Caco-2 (cell line): Measurements from ENCODE around the gene TM4SF5. TPM values are rescaled to one million over a fixed set of nuclear protein-coding genes. Genes with fewer than 3 reads are reported as not detected.

Source experiments
- BruUV-seq: library from RNA; stranded (reverse); fragments of 400-500 nt; replicated peaks from 2 replicates; lab custom pipeline; 2021; lab: Mats Ljungman, UMichigan
- CTCF ChIA-PET: fragments of 300-600 bp; sonication (Branson Sonifier 250); formaldehyde crosslinking; loops from one replicate; lab custom pipeline; 2022; ENCODE audit warnings: antibody characterized with exemption; lab: Charles Lee
- POLR2A ChIA-PET: fragments of 300-600 bp; sonication (Branson Sonifier 250); formaldehyde crosslinking; loops from one replicate; lab custom pipeline; 2022; ENCODE audit warnings: antibody characterized with exemption; lab: Charles Lee
- DNase-seq, 2 experiments: peaks; one replicate each; pipeline versions ENCODE4 v3.0.0 to v3.0.0-alpha.2; 2020 to 2022
- H3K27me3 ChIP-seq: replicated peaks from 2 replicates; pipeline ENCODE4 v1.6.0; 2011; ENCODE audit warnings: low read length; ENCODE audit not compliant: control insufficient read depth, insufficient read depth
- H3K36me3 ChIP-seq: 2 replicates; pipeline ENCODE4 v1.5.1; 2011; ENCODE audit warnings: low read length; ENCODE audit not compliant: control insufficient read depth, insufficient read depth
- H3K4me1 ChIP-seq: fragments of 250-450 bp; sonication (Bioruptor Pico); 2 replicates; pipeline ENCODE4 v1.5.1; 2020; ENCODE audit warnings: mild to moderate bottlenecking
- H3K4me3 ChIP-seq: 2 replicates; pipeline ENCODE4 v1.5.1; 2011; ENCODE audit warnings: low read depth, mild to moderate bottlenecking, control low read depth, low read length
- H3K9me3 ChIP-seq: fragments of 250-450 bp; sonication (Bioruptor Pico); 2 replicates; pipeline ENCODE4 v1.5.1; 2020; ENCODE audit warnings: mild to moderate bottlenecking, moderate library complexity
- H3K27ac Mint-ChIP-seq: one replicate; pipeline ENCODE4 v1.8.0; 2022; ENCODE audit warnings: mixed read lengths; ENCODE audit not compliant: unreplicated experiment
- H3K27me3 Mint-ChIP-seq: one replicate; pipeline ENCODE4 v1.8.0; 2022; ENCODE audit warnings: mixed read lengths; ENCODE audit not compliant: insufficient read depth, unreplicated experiment
- H3K36me3 Mint-ChIP-seq: one replicate; pipeline ENCODE4 v1.8.0; 2022; ENCODE audit warnings: mild to moderate bottlenecking, mixed read lengths; ENCODE audit not compliant: insufficient read depth, unreplicated experiment
- H3K4me1 Mint-ChIP-seq: one replicate; pipeline ENCODE4 v1.8.0; 2022; ENCODE audit warnings: low read depth, mixed read lengths; ENCODE audit not compliant: unreplicated experiment
- H3K4me3 Mint-ChIP-seq: one replicate; pipeline ENCODE4 v1.8.0; 2022; ENCODE audit warnings: mild to moderate bottlenecking, moderate library complexity, mixed read lengths; ENCODE audit not compliant: unreplicated experiment
- H3K9me3 Mint-ChIP-seq: one replicate; pipeline ENCODE4 v1.8.0; 2022; ENCODE audit warnings: mixed read lengths; ENCODE audit not compliant: unreplicated experiment
- CTCF ChIP-seq, 2 experiments: fragments of 200-600 bp in 1 of 2; IDR thresholded peaks; 1 replicate in 1 of 2; 2 replicates in 1 of 2; pipeline versions ENCODE4 v1.5.1 to v1.8.0; 2011 to 2022; ENCODE audit warnings: antibody characterized with exemption in 1 of 2, control low read depth in 1 of 2, inconsistent platforms in 1 of 2, low read depth in 1 of 2, low read length in 1 of 2, mild to moderate bottlenecking in 1 of 2, moderate library complexity in 1 of 2; ENCODE audit not compliant: insufficient read depth in 1 of 2, severe bottlenecking in 1 of 2, unreplicated experiment in 1 of 2
- intact Hi-C: fragments of 100-400 bp; cut with micrococcal nuclease; formaldehyde crosslinking; loops from one replicate; pipeline ENCODE4 v1.10.0; 2022; ENCODE audit not compliant: unreplicated experiment
- total RNA-seq: library from RNA; stranded (reverse); gene quantifications from 2 replicates; pipeline ENCODE4 v1.2.3, GENCODE V29; 2022

The TM4SF5 gene
- total RNA-seq, 1 experiment from 2014 or later = 9.9 TPM

- CTCF ChIA-PET = interaction anchor here (0.6 to 4.0 kb wide), 11 partner anchors 11 to 369 kb away, joined by 3 to 31 read pairs (median 9); partner anchors contain the start of genes ARRB2, MED11, PLD2 and SPAG7
- intact Hi-C loops = loop anchor here (1.0 kb wide), 1 partner anchor 59 kb away; the partner anchor contains the start of gene MED11
- H3K4me3 Mint-ChIP-seq = peak overlapping the region; percentile 90
- H3K27ac Mint-ChIP-seq = peak overlapping the region; percentile 86
- no peaks in the 10 kb centered on the region for H3K9me3 ChIP-seq
- peaks cover 15% of the 10 kb centered on the region for H3K36me3 Mint-ChIP-seq
- H3K36me3 ChIP-seq = no peaks in the 10 kb centered on the region
- no peaks in the 10 kb centered on the region for H3K9me3 Mint-ChIP-seq
- POLR2A ChIA-PET = interaction anchor here (0.5 to 1.5 kb wide), 9 partner anchors 17 to 180 kb away, joined by 3 to 7 read pairs (median 3); partner anchors contain the start of gene ARRB2
- H3K4me1 Mint-ChIP-seq = peaks cover 6% of the 10 kb centered on the region
- H3K27me3 Mint-ChIP-seq = no peaks in the 10 kb centered on the region
- DNase-seq = peak; percentile 77 to 87
- H3K4me1 ChIP-seq = peaks cover 10% of the 10 kb centered on the region
- no peaks in the 10 kb centered on the region for H3K27me3 ChIP-seq
- peak; percentile 45 to 54 for TF ChIP-seq CTCF (IDR thresholded peaks at IDR 0.05; ENCODE audit: insufficient read depth in 1 of 2, low read depth in 1 of 2, low read length in 1 of 2, severe bottlenecking in 1 of 2, unreplicated experiment in 1 of 2)
- no TSS peak for BruUV-seq
- H3K4me3 ChIP-seq = peak overlapping the region; percentile 70
These were observed 18.4 kb downstream of the TM4SF5 start for GRCh38 chr17:4789951-4790704.

GRCh38 chr17:4790705-4791088, 19.0 kb downstream of the TM4SF5 start:
- CTCF ChIA-PET = interaction anchor here (1.5 to 4.0 kb wide), 6 partner anchors 12 to 176 kb away, joined by 6 to 31 read pairs (median 16); partner anchors contain the start of genes ARRB2, MED11, PLD2 and SPAG7
- H3K27me3 ChIP-seq = no peaks in the 10 kb centered on the region
- no peaks in the 10 kb centered on the region for H3K36me3 ChIP-seq
- no peaks in the 10 kb centered on the region for H3K9me3 ChIP-seq
- H3K4me1 Mint-ChIP-seq = peaks cover 6% of the 10 kb centered on the region
- H3K4me3 Mint-ChIP-seq = peak overlapping the region; percentile 90
- H3K36me3 Mint-ChIP-seq = peaks cover 16% of the 10 kb centered on the region
- H3K9me3 Mint-ChIP-seq = no peaks in the 10 kb centered on the region
- no peaks in the 10 kb centered on the region for H3K27me3 Mint-ChIP-seq
- DNase-seq = no peak
- intact Hi-C loops = loop anchor here (1.0 kb wide), 1 partner anchor 59 kb away; the partner anchor contains the start of gene MED11
- no TSS peak for BruUV-seq
- no peak for TF ChIP-seq CTCF (IDR thresholded peaks at IDR 0.05; ENCODE audit: insufficient read depth in 1 of 2, low read depth in 1 of 2, low read length in 1 of 2, severe bottlenecking in 1 of 2, unreplicated experiment in 1 of 2)
- peak overlapping the region; percentile 86 for H3K27ac Mint-ChIP-seq
- peaks cover 10% of the 10 kb centered on the region for H3K4me1 ChIP-seq
- POLR2A ChIA-PET = interaction anchor here (0.5 to 1.5 kb wide), 8 partner anchors 18 to 118 kb away, joined by 3 to 7 read pairs (median 4); partner anchors contain the start of gene ARRB2
- peak overlapping the region; percentile 70 for H3K4me3 ChIP-seq

- no TSS peak for BruUV-seq
- ChIA-PET POLR2A (no interaction called here), CTCF (no interaction called here)
- Histone ChIP-seq H3K4me3 (no peak overlapping the region; the same call in 1 of the 2 replicates), H3K36me3 (no peaks in the 10 kb centered on the region), H3K27me3 (no peaks in the 10 kb centered on the region), H3K4me1 (no peaks in the 10 kb centered on the region), H3K9me3 (no peaks in the 10 kb centered on the region)
- Mint-ChIP-seq H3K27me3 (no peaks in the 10 kb centered on the region), H3K9me3 (no peaks in the 10 kb centered on the region), H3K4me1 (peaks cover 14% of the 10 kb centered on the region), H3K36me3 (peaks cover 16% of the 10 kb centered on the region), H3K4me3 (no peak overlapping the region), H3K27ac (no peak overlapping the region)
- intact Hi-C loops = no loop called here
- no peak for TF ChIP-seq CTCF (IDR thresholded peaks at IDR 0.05; ENCODE audit: insufficient read depth in 1 of 2, low read depth in 1 of 2, low read length in 1 of 2, severe bottlenecking in 1 of 2, unreplicated experiment in 1 of 2)
- DNase-seq = no peak
These were observed 23.5 kb downstream of the TM4SF5 start for GRCh38 chr17:4795168-4795567.
